ENCODE results near the gene HIVEP2.
A peak's percentile ranks its signal among the peaks of the same experiment; 100 is the strongest.

HIVEP2 gene

DNA sequence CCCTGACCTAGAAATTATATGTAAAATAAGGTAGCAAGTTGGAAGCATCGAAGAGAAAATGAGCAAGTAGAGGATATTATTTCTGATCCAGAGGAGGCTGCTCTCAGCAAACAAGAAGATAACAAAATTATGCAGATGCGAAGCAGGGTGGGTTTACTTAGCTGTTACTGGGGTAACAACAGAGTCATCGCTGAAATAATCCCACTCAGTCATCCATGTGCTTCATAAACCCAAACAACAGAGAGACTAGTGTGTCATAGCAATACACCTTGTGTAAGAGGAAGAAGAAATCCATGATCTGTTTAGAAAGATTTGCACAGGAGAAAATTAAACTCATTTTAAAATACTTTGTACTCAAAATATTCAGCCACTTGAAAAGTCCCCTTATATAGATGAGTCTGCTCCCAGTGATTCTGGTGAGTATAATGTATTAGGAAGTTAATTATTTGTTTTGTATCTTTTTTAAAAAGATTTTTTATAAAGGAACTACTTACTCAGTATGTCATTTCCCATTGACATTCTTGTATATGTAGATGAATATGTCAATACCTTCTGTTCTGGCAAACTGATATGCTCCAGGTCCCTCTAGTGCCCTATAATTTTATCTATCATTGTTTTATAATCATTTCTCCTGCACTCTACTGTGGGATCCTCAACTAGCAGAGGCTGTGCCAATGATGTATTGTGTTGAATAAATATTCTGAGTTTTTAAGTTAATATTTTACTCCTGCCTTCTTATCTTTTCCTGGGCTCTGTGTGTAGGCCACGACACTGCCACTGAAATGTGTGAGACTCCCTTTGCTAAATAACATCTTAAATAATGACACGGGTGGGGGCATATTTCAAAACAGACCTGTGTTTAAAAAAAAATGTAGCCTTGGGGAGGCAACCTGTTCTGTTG, 8.6 kb upstream of the HIVEP2 start:
- no peak overlapping the region for H3K27ac Mint-ChIP-seq

DNA sequence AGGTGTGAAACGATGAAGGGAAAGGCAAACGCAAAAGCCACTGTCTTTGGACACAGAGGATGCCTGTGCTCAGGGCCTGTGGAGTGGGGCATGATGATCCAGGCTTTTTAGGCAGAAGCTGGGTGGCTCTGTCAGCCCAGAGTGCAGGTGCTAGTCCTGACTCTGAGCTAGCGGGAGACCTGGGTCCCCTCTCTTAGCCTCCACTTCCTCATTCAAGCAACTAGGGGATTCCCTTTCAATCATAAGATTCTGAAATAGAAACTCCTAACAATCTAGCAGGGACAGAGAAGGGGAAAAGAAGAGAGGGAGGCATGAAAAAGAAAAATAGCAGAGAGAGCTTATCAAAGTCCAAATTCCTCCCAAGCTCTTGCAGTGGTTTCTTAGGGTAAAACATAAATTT, 7.6 kb upstream of the HIVEP2 start:
- Mint-ChIP-seq H3K27me3 (ENCODE audit: low read depth) (no peaks in the 10 kb centered on the region), H3K27ac (no peak overlapping the region), H3K36me3 (ENCODE audit: low read depth) (no peaks in the 10 kb centered on the region), H3K4me3 (no peak overlapping the region), H3K9me3 (no peaks in the 10 kb centered on the region), H3K4me1 (ENCODE audit: low read depth) (peaks cover 13% of the 10 kb centered on the region)

More for the DNA sequence above, 8.6 kb upstream of the HIVEP2 start:
- H3K27me3 Mint-ChIP-seq (ENCODE audit: low read depth): no peaks in the 10 kb centered on the region
- H3K9me3 Mint-ChIP-seq: no peaks in the 10 kb centered on the region
- peaks cover 8% of the 10 kb centered on the region for H3K4me1 Mint-ChIP-seq (ENCODE audit: low read depth)
- no peaks in the 10 kb centered on the region for H3K36me3 Mint-ChIP-seq (ENCODE audit: low read depth)
- H3K4me3 Mint-ChIP-seq: no peak overlapping the region

- no peaks in the 10 kb centered on the region for H3K9me3 Mint-ChIP-seq
- no peak overlapping the region for H3K27ac Mint-ChIP-seq
- no peaks in the 10 kb centered on the region for H3K36me3 Mint-ChIP-seq (ENCODE audit: low read depth)
- H3K4me1 Mint-ChIP-seq (ENCODE audit: low read depth): peaks cover 13% of the 10 kb centered on the region
- H3K27me3 Mint-ChIP-seq (ENCODE audit: low read depth): no peaks in the 10 kb centered on the region
- H3K4me3 Mint-ChIP-seq: no peak overlapping the region
Observed at GRCh38 chr6:142950291-142950690, 5.3 kb upstream of the HIVEP2 start.

- peak overlapping the region; percentile 73 for H3K4me3 Mint-ChIP-seq
- H3K36me3 Mint-ChIP-seq (ENCODE audit: low read depth): peaks cover 2% of the 10 kb centered on the region
Observed at GRCh38 chr6:142947714-142948480, 2.9 kb upstream of the HIVEP2 start.

GRCh38 chr6:142946924-142947713, 2.1 kb upstream of the HIVEP2 start:
- Mint-ChIP-seq H3K9me3 (no peaks in the 10 kb centered on the region), H3K27ac (peak overlapping the region; percentile 95), H3K4me3 (peak overlapping the region; percentile 92), H3K36me3 (ENCODE audit: low read depth) (peaks cover 2% of the 10 kb centered on the region), H3K4me1 (ENCODE audit: low read depth) (peaks cover 28% of the 10 kb centered on the region), H3K27me3 (ENCODE audit: low read depth) (no peaks in the 10 kb centered on the region)

More at GRCh38 chr6:142947714-142948480, 2.9 kb upstream of the HIVEP2 start:
- H3K27ac Mint-ChIP-seq: peak overlapping the region; percentile 77
- H3K9me3 Mint-ChIP-seq: no peaks in the 10 kb centered on the region
- peaks cover 27% of the 10 kb centered on the region for H3K4me1 Mint-ChIP-seq (ENCODE audit: low read depth)
- no peaks in the 10 kb centered on the region for H3K27me3 Mint-ChIP-seq (ENCODE audit: low read depth)

- Mint-ChIP-seq H3K9me3 (no peaks in the 10 kb centered on the region), H3K4me1 (ENCODE audit: low read depth) (peaks cover 35% of the 10 kb centered on the region), H3K4me3 (peak overlapping the region; percentile 92), H3K27ac (peak overlapping the region; percentile 95), H3K27me3 (ENCODE audit: low read depth) (no peaks in the 10 kb centered on the region), H3K36me3 (ENCODE audit: low read depth) (peaks cover 2% of the 10 kb centered on the region)
Observed at GRCh38 chr6:142946181-142946923, 1.4 kb upstream of the HIVEP2 start.

- H3K27me3 Mint-ChIP-seq (ENCODE audit: low read depth): no peaks in the 10 kb centered on the region
- H3K4me3 Mint-ChIP-seq: peak overlapping the region; percentile 92
- H3K27ac Mint-ChIP-seq: peak overlapping the region; percentile 89
- no peaks in the 10 kb centered on the region for H3K9me3 Mint-ChIP-seq
- peaks cover 42% of the 10 kb centered on the region for H3K4me1 Mint-ChIP-seq (ENCODE audit: low read depth)
- peaks cover 2% of the 10 kb centered on the region for H3K36me3 Mint-ChIP-seq (ENCODE audit: low read depth)
Observed at GRCh38 chr6:142945446-142946180, 637 bp upstream of the HIVEP2 start.

GRCh38 chr6:142944124-142945048, 590 bp downstream of the HIVEP2 start:
- Mint-ChIP-seq H3K36me3 (ENCODE audit: low read depth) (peaks cover 2% of the 10 kb centered on the region), H3K27me3 (ENCODE audit: low read depth) (no peaks in the 10 kb centered on the region), H3K4me1 (ENCODE audit: low read depth) (peaks cover 48% of the 10 kb centered on the region), H3K4me3 (peak overlapping the region; percentile 99), H3K9me3 (no peaks in the 10 kb centered on the region), H3K27ac (peak overlapping the region; percentile 100)

- H3K27ac Mint-ChIP-seq: peak overlapping the region; percentile 100
- H3K4me3 Mint-ChIP-seq: peak overlapping the region; percentile 99
- peaks cover 2% of the 10 kb centered on the region for H3K36me3 Mint-ChIP-seq (ENCODE audit: low read depth)
- no peaks in the 10 kb centered on the region for H3K9me3 Mint-ChIP-seq
- H3K4me1 Mint-ChIP-seq (ENCODE audit: low read depth): peaks cover 52% of the 10 kb centered on the region
- H3K27me3 Mint-ChIP-seq (ENCODE audit: low read depth): no peaks in the 10 kb centered on the region
Observed at GRCh38 chr6:142943711-142944123, 1.3 kb downstream of the HIVEP2 start.

GRCh38 chr6:142942805-142943227, 2.2 kb downstream of the HIVEP2 start:
- Mint-ChIP-seq H3K4me3 (peak overlapping the region; percentile 99), H3K27me3 (ENCODE audit: low read depth) (no peaks in the 10 kb centered on the region), H3K4me1 (ENCODE audit: low read depth) (peaks cover 56% of the 10 kb centered on the region), H3K9me3 (no peaks in the 10 kb centered on the region), H3K36me3 (ENCODE audit: low read depth) (peaks cover 2% of the 10 kb centered on the region), H3K27ac (peak overlapping the region; percentile 100)

GRCh38 chr6:142942238-142942637, 2.7 kb downstream of the HIVEP2 start:
- peaks cover 2% of the 10 kb centered on the region for H3K36me3 Mint-ChIP-seq (ENCODE audit: low read depth)
- H3K27ac Mint-ChIP-seq: peak overlapping the region; percentile 43
- no peaks in the 10 kb centered on the region for H3K9me3 Mint-ChIP-seq
- no peaks in the 10 kb centered on the region for H3K27me3 Mint-ChIP-seq (ENCODE audit: low read depth)
- H3K4me3 Mint-ChIP-seq: peak overlapping the region; percentile 99
- peaks cover 56% of the 10 kb centered on the region for H3K4me1 Mint-ChIP-seq (ENCODE audit: low read depth)

DNA sequence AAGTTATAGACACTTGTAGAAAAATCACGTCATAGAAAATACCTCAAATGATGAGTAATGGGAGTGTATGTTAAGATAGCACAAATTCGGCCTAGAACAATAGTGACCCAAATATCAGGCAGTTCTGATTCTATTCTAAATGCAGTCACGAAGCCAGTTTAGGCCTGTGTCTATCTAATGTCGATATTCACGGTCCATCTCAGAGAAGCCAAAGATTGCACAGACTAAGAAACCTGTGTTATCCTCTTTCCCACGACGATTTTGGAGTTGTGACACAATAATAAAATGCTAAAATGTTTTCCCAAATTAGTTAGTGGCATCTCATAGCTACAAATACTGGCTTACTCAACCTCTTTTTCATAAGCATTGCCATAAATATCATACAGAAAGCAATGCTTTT, 4.0 kb downstream of the HIVEP2 start:
- Mint-ChIP-seq H3K27me3 (ENCODE audit: low read depth) (no peaks in the 10 kb centered on the region), H3K36me3 (ENCODE audit: low read depth) (peaks cover 6% of the 10 kb centered on the region), H3K4me1 (ENCODE audit: low read depth) (peaks cover 59% of the 10 kb centered on the region), H3K27ac (peak overlapping the region; percentile 71), H3K4me3 (peak overlapping the region; percentile 49), H3K9me3 (no peaks in the 10 kb centered on the region)
